ENCODE data around the gene ITGAE.
A peak's percentile ranks its signal among the peaks of the same experiment; 100 is the strongest.

Gene ITGAE

DNA sequence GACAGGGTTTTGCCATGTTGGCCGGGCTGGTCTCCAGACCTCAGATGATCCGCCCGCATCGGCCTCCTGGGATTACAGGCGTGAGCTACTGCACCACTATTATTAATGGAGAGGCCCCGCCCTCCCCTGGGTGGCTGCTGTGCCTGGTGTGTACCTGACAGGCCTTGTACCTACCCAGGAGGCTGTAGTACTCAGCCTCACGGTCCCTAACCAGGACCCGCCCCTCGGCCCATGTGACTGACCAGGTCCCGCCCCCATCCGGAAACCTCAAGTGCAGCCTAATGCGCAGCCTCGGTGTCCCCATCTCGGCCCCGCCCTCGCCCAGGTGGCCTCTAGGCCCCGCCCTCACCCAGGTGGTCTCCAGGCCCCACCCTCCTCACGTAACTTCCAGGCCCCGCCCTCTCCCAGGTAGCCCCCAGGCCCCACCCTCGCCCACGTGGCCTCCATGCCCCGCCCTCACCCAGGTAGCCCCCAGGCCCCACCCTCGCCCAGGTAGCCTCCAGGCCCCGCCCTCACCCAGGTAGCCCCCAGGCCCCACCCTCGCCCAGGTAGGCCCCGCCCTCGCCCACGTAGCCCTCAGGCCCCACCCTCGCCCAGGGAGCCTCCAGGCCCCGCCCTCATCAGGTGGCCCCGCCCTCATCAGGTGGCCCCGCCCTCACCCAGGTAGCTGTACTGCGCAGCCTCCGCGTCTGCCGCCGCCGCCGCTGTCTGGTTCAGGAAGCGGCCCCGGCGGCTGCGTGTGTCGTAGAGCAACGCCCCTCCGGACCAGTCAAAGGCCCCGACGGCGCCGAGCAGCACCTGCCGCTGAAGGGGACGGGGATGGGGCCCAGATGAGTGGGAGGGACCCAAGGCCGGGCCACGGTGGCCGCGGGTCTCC lies 46.3 kb downstream of the ITGAE start (continued):
- peak; percentile 30; the same call in 1 of the 2 replicates for TF ChIP-seq KLF8 (tag by site-specific recombination; IDR thresholded peaks at IDR 0.05)
- TF ChIP-seq, protein P1, sequence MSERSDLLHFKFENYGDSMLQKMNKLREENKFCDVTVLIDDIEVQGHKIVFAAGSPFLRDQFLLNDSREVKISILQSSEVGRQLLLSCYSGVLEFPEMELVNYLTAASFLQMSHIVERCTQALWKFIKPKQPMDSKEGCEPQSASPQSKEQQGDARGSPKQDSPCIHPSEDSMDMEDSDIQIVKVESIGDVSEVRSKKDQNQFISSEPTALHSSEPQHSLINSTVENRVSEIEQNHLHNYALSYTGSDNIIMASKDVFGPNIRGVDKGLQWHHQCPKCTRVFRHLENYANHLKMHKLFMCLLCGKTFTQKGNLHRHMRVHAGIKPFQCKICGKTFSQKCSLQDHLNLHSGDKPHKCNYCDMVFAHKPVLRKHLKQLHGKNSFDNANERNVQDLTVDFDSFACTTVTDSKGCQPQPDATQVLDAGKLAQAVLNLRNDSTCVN (tag by site-specific recombination; optimal IDR thresholded peaks at IDR 0.05): no peak
- TF ChIP-seq, protein P2, sequence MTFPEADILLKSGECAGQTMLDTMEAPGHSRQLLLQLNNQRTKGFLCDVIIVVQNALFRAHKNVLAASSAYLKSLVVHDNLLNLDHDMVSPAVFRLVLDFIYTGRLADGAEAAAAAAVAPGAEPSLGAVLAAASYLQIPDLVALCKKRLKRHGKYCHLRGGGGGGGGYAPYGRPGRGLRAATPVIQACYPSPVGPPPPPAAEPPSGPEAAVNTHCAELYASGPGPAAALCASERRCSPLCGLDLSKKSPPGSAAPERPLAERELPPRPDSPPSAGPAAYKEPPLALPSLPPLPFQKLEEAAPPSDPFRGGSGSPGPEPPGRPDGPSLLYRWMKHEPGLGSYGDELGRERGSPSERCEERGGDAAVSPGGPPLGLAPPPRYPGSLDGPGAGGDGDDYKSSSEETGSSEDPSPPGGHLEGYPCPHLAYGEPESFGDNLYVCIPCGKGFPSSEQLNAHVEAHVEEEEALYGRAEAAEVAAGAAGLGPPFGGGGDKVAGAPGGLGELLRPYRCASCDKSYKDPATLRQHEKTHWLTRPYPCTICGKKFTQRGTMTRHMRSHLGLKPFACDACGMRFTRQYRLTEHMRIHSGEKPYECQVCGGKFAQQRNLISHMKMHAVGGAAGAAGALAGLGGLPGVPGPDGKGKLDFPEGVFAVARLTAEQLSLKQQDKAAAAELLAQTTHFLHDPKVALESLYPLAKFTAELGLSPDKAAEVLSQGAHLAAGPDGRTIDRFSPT (tag by site-specific recombination; IDR thresholded peaks at IDR 0.05): no peak
- peak; percentile 29; the same call in 1 of the 2 replicates for TF ChIP-seq SP2 (tag by site-specific recombination; IDR thresholded peaks at IDR 0.05)
- TF ChIP-seq GLI2 (tag by site-specific recombination; IDR thresholded peaks at IDR 0.05; ENCODE audit: borderline replicate concordance, low read depth): no peak
- TF ChIP-seq ZNF600 (tag by site-specific recombination; IDR thresholded peaks at IDR 0.05): no peak; the same call in 1 of the 2 replicates

DNA sequence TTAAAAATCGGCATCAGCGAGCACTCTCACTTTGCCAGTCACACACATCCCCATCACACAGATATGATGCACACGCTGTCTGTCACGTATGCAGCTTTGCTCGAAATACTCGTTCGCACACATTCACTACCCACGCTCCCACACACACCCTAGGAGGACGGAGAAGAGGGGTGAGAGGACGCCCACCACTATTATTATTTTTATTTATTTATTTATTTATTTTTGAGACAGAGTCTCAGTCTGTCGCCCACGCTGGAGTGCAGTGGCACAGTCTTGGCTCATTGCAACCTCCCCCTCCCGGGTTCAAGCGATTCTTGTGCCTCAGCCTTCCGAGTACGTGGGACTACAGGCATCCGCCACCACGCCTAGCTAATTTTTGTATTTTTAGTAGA lies 46.9 kb downstream of the ITGAE start:
- TF ChIP-seq YY1 (tag by site-specific recombination; IDR thresholded peaks at IDR 0.05) (no peak), OSR2 (tag by site-specific recombination; IDR thresholded peaks at IDR 0.05) (no peak), TCF7L2 (IDR thresholded peaks at IDR 0.05; ENCODE audit: borderline replicate concordance, low read depth, low read length) (no peak), ZNF707 (tag by site-specific recombination; IDR thresholded peaks at IDR 0.05) (no peak), ZNF785 (tag by site-specific recombination; IDR thresholded peaks at IDR 0.05) (no peak), ZNF777 (tag by site-specific recombination; IDR thresholded peaks at IDR 0.05; ENCODE audit: borderline replicate concordance) (no peak), ZNF121 (tag by site-specific recombination; IDR thresholded peaks at IDR 0.05) (no peak), ZNF654 (tag by site-specific recombination; IDR thresholded peaks at IDR 0.05; ENCODE audit: low read depth) (no peak), ZNF621 (tag by site-specific recombination; IDR thresholded peaks at IDR 0.05) (no peak), ZNF175 (tag by site-specific recombination; IDR thresholded peaks at IDR 0.05) (no peak), ZNF837 (tag by site-specific recombination; IDR thresholded peaks at IDR 0.05) (no peak)
- TF ChIP-seq, protein P3, sequence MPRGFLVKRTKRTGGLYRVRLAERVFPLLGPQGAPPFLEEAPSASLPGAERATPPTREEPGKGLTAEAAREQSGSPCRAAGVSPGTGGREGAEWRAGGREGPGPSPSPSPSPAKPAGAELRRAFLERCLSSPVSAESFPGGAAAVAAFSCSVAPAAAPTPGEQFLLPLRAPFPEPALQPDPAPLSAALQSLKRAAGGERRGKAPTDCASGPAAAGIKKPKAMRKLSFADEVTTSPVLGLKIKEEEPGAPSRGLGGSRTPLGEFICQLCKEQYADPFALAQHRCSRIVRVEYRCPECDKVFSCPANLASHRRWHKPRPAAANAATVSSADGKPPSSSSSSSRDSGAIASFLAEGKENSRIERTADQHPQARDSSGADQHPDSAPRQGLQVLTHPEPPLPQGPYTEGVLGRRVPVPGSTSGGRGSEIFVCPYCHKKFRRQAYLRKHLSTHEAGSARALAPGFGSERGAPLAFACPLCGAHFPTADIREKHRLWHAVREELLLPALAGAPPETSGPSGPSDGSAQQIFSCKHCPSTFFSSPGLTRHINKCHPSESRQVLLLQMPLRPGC (tag by site-specific recombination; IDR thresholded peaks at IDR 0.05): no peak
- TF ChIP-seq, protein P4, sequence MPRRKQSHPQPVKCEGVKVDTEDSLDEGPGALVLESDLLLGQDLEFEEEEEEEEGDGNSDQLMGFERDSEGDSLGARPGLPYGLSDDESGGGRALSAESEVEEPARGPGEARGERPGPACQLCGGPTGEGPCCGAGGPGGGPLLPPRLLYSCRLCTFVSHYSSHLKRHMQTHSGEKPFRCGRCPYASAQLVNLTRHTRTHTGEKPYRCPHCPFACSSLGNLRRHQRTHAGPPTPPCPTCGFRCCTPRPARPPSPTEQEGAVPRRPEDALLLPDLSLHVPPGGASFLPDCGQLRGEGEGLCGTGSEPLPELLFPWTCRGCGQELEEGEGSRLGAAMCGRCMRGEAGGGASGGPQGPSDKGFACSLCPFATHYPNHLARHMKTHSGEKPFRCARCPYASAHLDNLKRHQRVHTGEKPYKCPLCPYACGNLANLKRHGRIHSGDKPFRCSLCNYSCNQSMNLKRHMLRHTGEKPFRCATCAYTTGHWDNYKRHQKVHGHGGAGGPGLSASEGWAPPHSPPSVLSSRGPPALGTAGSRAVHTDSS (tag by site-specific recombination; IDR thresholded peaks at IDR 0.05): no peak
- TF ChIP-seq, protein P5, sequence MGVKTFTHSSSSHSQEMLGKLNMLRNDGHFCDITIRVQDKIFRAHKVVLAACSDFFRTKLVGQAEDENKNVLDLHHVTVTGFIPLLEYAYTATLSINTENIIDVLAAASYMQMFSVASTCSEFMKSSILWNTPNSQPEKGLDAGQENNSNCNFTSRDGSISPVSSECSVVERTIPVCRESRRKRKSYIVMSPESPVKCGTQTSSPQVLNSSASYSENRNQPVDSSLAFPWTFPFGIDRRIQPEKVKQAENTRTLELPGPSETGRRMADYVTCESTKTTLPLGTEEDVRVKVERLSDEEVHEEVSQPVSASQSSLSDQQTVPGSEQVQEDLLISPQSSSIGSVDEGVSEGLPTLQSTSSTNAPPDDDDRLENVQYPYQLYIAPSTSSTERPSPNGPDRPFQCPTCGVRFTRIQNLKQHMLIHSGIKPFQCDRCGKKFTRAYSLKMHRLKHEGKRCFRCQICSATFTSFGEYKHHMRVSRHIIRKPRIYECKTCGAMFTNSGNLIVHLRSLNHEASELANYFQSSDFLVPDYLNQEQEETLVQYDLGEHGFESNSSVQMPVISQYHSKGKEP (tag by site-specific recombination; IDR thresholded peaks at IDR 0.05): no peak
- TF ChIP-seq, protein P6, sequence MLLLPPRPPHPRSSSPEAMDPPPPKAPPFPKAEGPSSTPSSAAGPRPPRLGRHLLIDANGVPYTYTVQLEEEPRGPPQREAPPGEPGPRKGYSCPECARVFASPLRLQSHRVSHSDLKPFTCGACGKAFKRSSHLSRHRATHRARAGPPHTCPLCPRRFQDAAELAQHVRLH (tag by site-specific recombination; IDR thresholded peaks at IDR 0.05): no peak
- TF ChIP-seq, protein P7, sequence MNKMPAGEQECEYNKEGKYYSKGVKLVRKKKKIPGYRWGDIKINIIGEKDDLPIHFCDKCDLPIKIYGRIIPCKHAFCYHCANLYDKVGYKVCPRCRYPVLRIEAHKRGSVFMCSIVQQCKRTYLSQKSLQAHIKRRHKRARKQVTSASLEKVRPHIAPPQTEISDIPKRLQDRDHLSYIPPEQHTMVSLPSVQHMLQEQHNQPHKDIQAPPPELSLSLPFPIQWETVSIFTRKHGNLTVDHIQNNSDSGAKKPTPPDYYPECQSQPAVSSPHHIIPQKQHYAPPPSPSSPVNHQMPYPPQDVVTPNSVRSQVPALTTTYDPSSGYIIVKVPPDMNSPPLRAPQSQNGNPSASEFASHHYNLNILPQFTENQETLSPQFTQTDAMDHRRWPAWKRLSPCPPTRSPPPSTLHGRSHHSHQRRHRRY (tag by site-specific recombination; IDR thresholded peaks at IDR 0.05): no peak
- ChIA-PET CTCF (interaction anchor here (10.8 kb wide), 1 partner anchor 16 kb away, joined by 81 read pairs; no protein-coding TSS in a partner anchor), POLR2A (interaction anchor here (1.5 kb wide), 1 partner anchor 30 kb away, joined by 5 read pairs; the partner anchor contains the start of gene HASPIN)
- no peaks in the 10 kb centered on the region for H3K4me1 ChIP-seq (ENCODE audit: control insufficient read depth, insufficient read depth, low read length)
- no peaks in the 10 kb centered on the region for H3K36me3 ChIP-seq (ENCODE audit: control insufficient read depth in 2 of 2, insufficient read depth in 1 of 2, low read length in 2 of 2)
- no peaks in the 10 kb centered on the region for H3K9me3 ChIP-seq (ENCODE audit: control insufficient read depth, insufficient read depth, low read depth, low read length)
- H3K4me3 ChIP-seq (ENCODE audit: low read depth, low read length): no peak overlapping the region
- H3K27ac ChIP-seq (ENCODE audit: extremely low read depth, low read depth, low read length): no peak overlapping the region

All from HEK293 (cell line).